Astrocyte (in vitro differentiated cells and primary cell): ENCODE measurements around the gene TMEM129.

Experiments
- EZH2 ChIP-seq: IDR thresholded peaks from 2 replicates; pipeline ENCODE4 v1.6.1; 2012; ENCODE audit warnings: mild to moderate bottlenecking, low read length, inconsistent platforms; ENCODE audit not compliant: insufficient read depth
- TF ChIP-seq, protein P1 (sequence below): IDR thresholded peaks from 2 replicates; pipeline ENCODE4 v1.5.1; 2011; ENCODE audit warnings: low read depth, mild to moderate bottlenecking, inconsistent platforms, low read length, moderate library complexity; ENCODE audit not compliant: insufficient read depth

DNA sequence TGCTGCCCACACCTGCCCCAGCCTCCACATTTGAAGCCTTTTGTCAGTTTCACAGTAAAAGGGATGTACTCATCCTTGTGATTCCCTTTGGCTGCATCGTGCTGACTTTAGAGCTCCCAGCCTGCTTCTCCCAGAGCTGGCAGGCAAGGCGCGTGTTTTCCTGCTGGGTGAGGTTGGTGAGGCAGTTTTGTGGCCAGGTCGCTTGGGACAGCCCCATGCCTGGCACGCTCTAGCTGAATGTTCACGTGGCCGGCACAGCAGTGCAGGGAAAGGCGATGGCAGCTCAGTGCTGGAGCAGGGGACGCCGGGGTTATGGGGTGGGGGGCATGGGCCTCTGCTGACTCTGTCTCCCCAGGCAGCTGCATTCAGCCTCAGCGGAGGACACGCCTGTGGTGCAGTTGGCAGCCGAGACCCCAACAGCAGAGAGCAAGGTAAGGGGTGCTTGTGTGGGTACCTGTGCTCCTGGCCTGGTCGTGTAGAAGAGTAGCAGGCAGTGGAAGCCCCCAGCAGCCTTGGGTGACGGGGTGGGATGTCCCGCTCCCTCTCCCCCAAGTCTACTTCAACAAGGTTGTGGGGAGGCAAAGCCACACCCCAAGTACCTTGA, 9.5 kb upstream of the TMEM129 start:
- TF ChIP-seq, protein P1, sequence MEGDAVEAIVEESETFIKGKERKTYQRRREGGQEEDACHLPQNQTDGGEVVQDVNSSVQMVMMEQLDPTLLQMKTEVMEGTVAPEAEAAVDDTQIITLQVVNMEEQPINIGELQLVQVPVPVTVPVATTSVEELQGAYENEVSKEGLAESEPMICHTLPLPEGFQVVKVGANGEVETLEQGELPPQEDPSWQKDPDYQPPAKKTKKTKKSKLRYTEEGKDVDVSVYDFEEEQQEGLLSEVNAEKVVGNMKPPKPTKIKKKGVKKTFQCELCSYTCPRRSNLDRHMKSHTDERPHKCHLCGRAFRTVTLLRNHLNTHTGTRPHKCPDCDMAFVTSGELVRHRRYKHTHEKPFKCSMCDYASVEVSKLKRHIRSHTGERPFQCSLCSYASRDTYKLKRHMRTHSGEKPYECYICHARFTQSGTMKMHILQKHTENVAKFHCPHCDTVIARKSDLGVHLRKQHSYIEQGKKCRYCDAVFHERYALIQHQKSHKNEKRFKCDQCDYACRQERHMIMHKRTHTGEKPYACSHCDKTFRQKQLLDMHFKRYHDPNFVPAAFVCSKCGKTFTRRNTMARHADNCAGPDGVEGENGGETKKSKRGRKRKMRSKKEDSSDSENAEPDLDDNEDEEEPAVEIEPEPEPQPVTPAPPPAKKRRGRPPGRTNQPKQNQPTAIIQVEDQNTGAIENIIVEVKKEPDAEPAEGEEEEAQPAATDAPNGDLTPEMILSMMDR: no peak
- no peak for TF ChIP-seq EZH2
